Suprapubic skin (tissue), 4 donors: Measurements from ENCODE around the gene COX4I2. TPM values are rescaled to one million over a fixed set of nuclear protein-coding genes. Genes with fewer than 3 reads are reported as not detected.
"Not testable (repeated sequence)": the region's sequence is repeated elsewhere in the genome, so short reads cannot be mapped to it uniquely, and the experiment has no call there.

ENCODE experiments used
- DNase-seq, 2 donors: peaks; one replicate each; pipeline ENCODE4 v3.0.0-alpha.2; 2019; ENCODE audit warnings: low spot score in 2 of 2
- H3K27ac ChIP-seq: fragments of 200-600 bp; sonication (generic); one replicate; pipeline ENCODE4 v1.5.1; 2019
- H3K27me3 ChIP-seq: fragments of 200-600 bp; sonication (generic); one replicate; pipeline ENCODE4 v1.5.1; 2019
- H3K36me3 ChIP-seq: fragments of 200-600 bp; sonication (generic); one replicate; pipeline ENCODE4 v1.5.1; 2019
- H3K4me1 ChIP-seq: fragments of 200-600 bp; sonication (generic); one replicate; pipeline ENCODE4 v1.5.1; 2019
- H3K4me3 ChIP-seq: fragments of 200-600 bp; sonication (generic); one replicate; pipeline ENCODE4 v1.5.1; 2019; ENCODE audit warnings: mild to moderate bottlenecking
- H3K9me3 ChIP-seq: fragments of 200-600 bp; sonication (generic); one replicate; pipeline ENCODE4 v1.5.1; 2019
- CTCF ChIP-seq, 2 donors: fragments of 200-600 bp in 1 of 2; fragments of 450-650 bp in 1 of 2; sonication (generic) in 1 of 2; IDR thresholded peaks; one replicate each; pipeline ENCODE4 v1.5.1; 2016 to 2019; ENCODE audit warnings: antibody characterized with exemption in 2 of 2, mild to moderate bottlenecking in 1 of 2, moderate library complexity in 1 of 2
- EP300 ChIP-seq: sonication (generic); formaldehyde crosslinking; IDR thresholded peaks from one replicate; pipeline ENCODE4 v1.6.1; 2017; ENCODE audit warnings: antibody characterized with exemption
- POLR2A ChIP-seq, 2 donors: fragments of 450-650 bp; IDR thresholded peaks; one replicate each; pipeline ENCODE4 v1.6.1; 2017; ENCODE audit warnings: antibody characterized with exemption in 2 of 2, mild to moderate bottlenecking in 2 of 2, moderate library complexity in 2 of 2
- POLR2AphosphoS5 ChIP-seq, 3 donors: sonication (generic); formaldehyde crosslinking; IDR thresholded peaks; one replicate each; pipeline ENCODE4 v1.6.1; 2017; ENCODE audit warnings: antibody characterized with exemption in 3 of 3
- WGBS: methylation state at CpG from one replicate; pipeline ENCODE4 v1.1.5; 2018; 5-methylcytosine and 5-hydroxymethylcytosine counted together
- total RNA-seq, 4 donors: library from RNA; depleted of rRNA; stranded (reverse); fragments of >200 nt; gene quantifications; one replicate each; pipeline ENCODE4 v1.1.0, GENCODE V29; 2016

COX4I2 gene
- total RNA-seq, 4 donors from 2014 or later: 2.7 TPM; not detected in 3

- WGBS: 72% methylated on average over 10 of the region's 11 CpGs
- Histone ChIP-seq H3K9me3 (no peaks in the 10 kb centered on the region), H3K27ac (peak overlapping the region; percentile 57), H3K4me3 (no peak overlapping the region), H3K27me3 (no peaks in the 10 kb centered on the region), H3K4me1 (peaks cover 31% of the 10 kb centered on the region), H3K36me3 (no peaks in the 10 kb centered on the region)
- TF ChIP-seq CTCF (IDR thresholded peaks at IDR 0.05) (no peak), POLR2AphosphoS5 (IDR thresholded peaks at IDR 0.05) (peak in 1 of 3 donors; percentile 3), EP300 (no peak), POLR2A (IDR thresholded peaks at IDR 0.05) (no peak)
- no peak for DNase-seq
Observed at GRCh38 chr20:31594558-31595379, 42.9 kb upstream of the COX4I2 start.

GRCh38 chr20:31595380-31595653 lies 42.4 kb upstream of the COX4I2 start:
- H3K36me3 ChIP-seq: no peaks in the 10 kb centered on the region
- no peaks in the 10 kb centered on the region for H3K27me3 ChIP-seq
- H3K9me3 ChIP-seq: no peaks in the 10 kb centered on the region
- TF ChIP-seq POLR2A (IDR thresholded peaks at IDR 0.05) (no peak), POLR2AphosphoS5 (IDR thresholded peaks at IDR 0.05) (no peak), EP300 (no peak), CTCF (IDR thresholded peaks at IDR 0.05) (no peak)
- no peak overlapping the region for H3K4me3 ChIP-seq
- H3K4me1 ChIP-seq: peaks cover 31% of the 10 kb centered on the region
- H3K27ac ChIP-seq: peak overlapping the region; percentile 57
- WGBS: 56% methylated on average over 3 of the region's 3 CpGs
- no peak for DNase-seq

GRCh38 chr20:31595654-31596411 lies 41.9 kb upstream of the COX4I2 start:
- peaks cover 31% of the 10 kb centered on the region for H3K4me1 ChIP-seq
- no peaks in the 10 kb centered on the region for H3K27me3 ChIP-seq
- H3K4me3 ChIP-seq: no peak overlapping the region
- H3K36me3 ChIP-seq: no peaks in the 10 kb centered on the region
- WGBS: 19% methylated on average over 12 of the region's 15 CpGs
- TF ChIP-seq POLR2AphosphoS5 (IDR thresholded peaks at IDR 0.05) (peak in 1 of 3 donors; percentile 72), POLR2A (IDR thresholded peaks at IDR 0.05) (peak in 1 of 2 donors; percentile 44), EP300 (no peak), CTCF (IDR thresholded peaks at IDR 0.05) (no peak)
- H3K9me3 ChIP-seq: no peaks in the 10 kb centered on the region
- peak; percentile 94 to 96 for DNase-seq
- H3K27ac ChIP-seq: peak overlapping the region; percentile 57

GRCh38 chr20:31596412-31596715 lies 41.3 kb upstream of the COX4I2 start:
- not testable (repeated sequence) for H3K36me3 ChIP-seq, H3K9me3 ChIP-seq, DNase-seq, H3K27me3 ChIP-seq, H3K4me3 ChIP-seq
- Histone ChIP-seq H3K27ac (peak overlapping the region; percentile 57), H3K4me1 (peaks cover 29% of the 10 kb centered on the region)
- 49% methylated on average over 4 of the region's 4 CpGs for WGBS

- Histone ChIP-seq H3K27ac (peak overlapping the region; percentile 57), H3K9me3 (no peaks in the 10 kb centered on the region), H3K4me1 (peaks cover 29% of the 10 kb centered on the region), H3K36me3 (no peaks in the 10 kb centered on the region), H3K4me3 (no peak overlapping the region), H3K27me3 (no peaks in the 10 kb centered on the region)
- no peak for DNase-seq
- 40% methylated on average over 4 of the region's 4 CpGs for WGBS
- TF ChIP-seq EP300 (no peak), POLR2A (IDR thresholded peaks at IDR 0.05) (no peak), CTCF (IDR thresholded peaks at IDR 0.05) (no peak)
Observed at GRCh38 chr20:31596831-31597480, 40.8 kb upstream of the COX4I2 start.
